K562 (cell line): ENCODE data around the gene CYP51A1. TPM values are rescaled to one million over a fixed set of nuclear protein-coding genes. Genes with fewer than 3 reads are reported as not detected.

Experiments
- CBFB ChIP-seq: sonication (generic); formaldehyde crosslinking; IDR thresholded peaks from 2 replicates; pipeline ENCODE4 v1.4.0; 2020; ENCODE audit warnings: mild to moderate bottlenecking, missing genetic modification reagents
- CHD4 ChIP-seq: fragments of 200-600 bp; sonication (generic); IDR thresholded peaks from 3 replicates; pipeline ENCODE4 v1.6.1; 2012; ENCODE audit warnings: low read depth, mild to moderate bottlenecking, mixed read lengths, low read length, inconsistent platforms; ENCODE audit not compliant: insufficient read depth, insufficient replicate concordance, poor library complexity, severe bottlenecking
- EP400 ChIP-seq: fragments of 450-650 bp; IDR thresholded peaks from 2 replicates; pipeline ENCODE4 v1.6.1; 2017; ENCODE audit warnings: antibody characterized with exemption, mild to moderate bottlenecking, moderate library complexity
- FOXJ3 ChIP-seq: sonication (generic); formaldehyde crosslinking; IDR thresholded peaks from 2 replicates; pipeline ENCODE4 v1.4.0; 2020; ENCODE audit warnings: mild to moderate bottlenecking, missing genetic modification reagents
- FOXK2 ChIP-seq, 2 experiments: fragments of 450-650 bp; IDR thresholded peaks in 1 of 2; conservative IDR thresholded peaks in 1 of 2; 2 replicates each; pipeline ENCODE4 v1.6.1; 2016; ENCODE audit warnings: low read depth in 2 of 2, mild to moderate bottlenecking in 1 of 2
- MEF2D ChIP-seq: conservative IDR thresholded peaks from 2 replicates; pipeline ENCODE4 v1.6.1; 2016; ENCODE audit warnings: low read depth, missing genetic modification characterization, missing compliant biosample characterization
- NR2C1 ChIP-seq, 2 experiments: fragments of 450-650 bp; IDR thresholded peaks; 2 replicates each; pipeline ENCODE4 v1.6.1; 2017; ENCODE audit warnings: mild to moderate bottlenecking in 2 of 2, antibody characterized with exemption in 1 of 2, inconsistent platforms in 1 of 2, missing compliant biosample characterization in 1 of 2, missing genetic modification characterization in 1 of 2
- POLR2AphosphoS2 ChIP-seq: IDR thresholded peaks from 2 replicates; pipeline ENCODE4 v1.6.1; 2012; ENCODE audit warnings: low read length, improper control_type of control experiment
- RB1 ChIP-seq: fragments of 450-650 bp; IDR thresholded peaks from 2 replicates; pipeline ENCODE4 v1.6.1; 2017; ENCODE audit warnings: low read depth, mild to moderate bottlenecking
- SUPT5H ChIP-seq: fragments of 450-650 bp; IDR thresholded peaks from 2 replicates; pipeline ENCODE4 v1.6.1; 2016
- TEAD1 ChIP-seq, 2 experiments: fragments of 450-650 bp in 1 of 2; sonication (generic) in 1 of 2; formaldehyde crosslinking; IDR thresholded peaks; 2 replicates each; pipeline versions ENCODE4 v1.4.0 to v1.8.0; 2020 to 2022; ENCODE audit warnings: mild to moderate bottlenecking in 2 of 2, missing genetic modification reagents in 1 of 2
- WHSC1 ChIP-seq: IDR thresholded peaks from one replicate; pipeline ENCODE4 v1.6.1; 2012; ENCODE audit warnings: low read length, control low read depth, inconsistent platforms
- ZNF311 ChIP-seq: fragments of 250-450 bp; sonication (Bioruptor Pico); IDR thresholded peaks from 2 replicates; pipeline ENCODE4 v1.4.0; 2020; ENCODE audit warnings: mild to moderate bottlenecking, moderate library complexity
- ZNF384 ChIP-seq: IDR thresholded peaks from 2 replicates; pipeline ENCODE4 v1.6.1; 2012; ENCODE audit warnings: low read depth, low read length, improper control_type of control experiment
- ZNF431 ChIP-seq: sonication (generic); formaldehyde crosslinking; IDR thresholded peaks from 2 replicates; pipeline ENCODE4 v1.8.0; 2022; ENCODE audit warnings: mild to moderate bottlenecking, missing genetic modification reagents
- ZNF436 ChIP-seq: fragments of 250-450, 450-650 bp; sonication (Bioruptor Pico); formaldehyde crosslinking; IDR thresholded peaks from 2 replicates; pipeline ENCODE4 v1.7.0; 2020; ENCODE audit warnings: mild to moderate bottlenecking
- ZNF79 ChIP-seq: fragments of 250-450 bp; sonication (Bioruptor Pico); IDR thresholded peaks from 2 replicates; pipeline ENCODE4 v1.4.0; 2020; ENCODE audit warnings: low read depth, mild to moderate bottlenecking, moderate library complexity
- ZSCAN29 ChIP-seq: fragments of 450-650 bp; IDR thresholded peaks from 2 replicates; pipeline ENCODE4 v1.6.1; 2017
- polyA plus RNA-seq, 8 experiments: library from polyadenylated mRNA; depleted of rRNA in 4 of 8; stranded (reverse) in 5 of 8; unstranded in 3 of 8; fragments of >200 nt; fragmentation: Nextera tagmentation in 2 of 8; fragmentation: Illumina TruSeq in 1 of 8; extraction: Ambion mirVana in 2 of 8; extraction: Trizol in 1 of 8; gene quantifications; 2 replicates each; pipeline versions ENCODE4 v1.2.1 to v1.2.3, GENCODE V29; 2011 to 2014; ENCODE audit warnings: inconsistent platforms in 1 of 8, missing spikeins in 1 of 8
- total RNA-seq, 7 experiments: library from RNA; depleted of rRNA in 6 of 7; stranded (reverse); fragments of >200 nt in 6 of 7; fragmentation: Illumina TruSeq in 2 of 7; extraction: Trizol in 2 of 7; gene quantifications; 2 replicates each; pipeline versions ENCODE4 v1.2.1 to v1.2.3, GENCODE V29; 2011 to 2021; ENCODE audit warnings: low replicate concordance in 1 of 7
- TF ChIP-seq, protein P1 (sequence below): fragments of 250-450 bp; sonication (Bioruptor Pico); IDR thresholded peaks from 2 replicates; pipeline ENCODE4 v1.4.0; 2020; ENCODE audit warnings: mild to moderate bottlenecking, moderate library complexity, borderline replicate concordance
- TF ChIP-seq, protein P2 (sequence below), 2 experiments: fragments of 450-650 bp in 1 of 2; sonication (generic) in 1 of 2; formaldehyde crosslinking in 1 of 2; IDR thresholded peaks in 1 of 2; conservative IDR thresholded peaks in 1 of 2; 2 replicates each; pipeline versions ENCODE4 v1.6.1 to v1.8.1; 2016 to 2023; ENCODE audit warnings: mild to moderate bottlenecking in 2 of 2, moderate library complexity in 2 of 2, inconsistent platforms in 1 of 2, missing genetic modification reagents in 1 of 2
- TF ChIP-seq, protein P3 (sequence below): sonication (generic); formaldehyde crosslinking; IDR thresholded peaks from 2 replicates; pipeline ENCODE4 v1.8.0; 2022; ENCODE audit warnings: mild to moderate bottlenecking, missing genetic modification reagents
- TF ChIP-seq, protein P4 (sequence below): sonication (generic); formaldehyde crosslinking; IDR thresholded peaks from 2 replicates; pipeline ENCODE4 v1.9.0; 2022; ENCODE audit warnings: mild to moderate bottlenecking, missing genetic modification reagents
- TF ChIP-seq, protein P5 (sequence below): fragments of 450-650 bp; formaldehyde crosslinking; conservative IDR thresholded peaks from 2 replicates; pipeline ENCODE4 v1.4.0; 2022; ENCODE audit warnings: mild to moderate bottlenecking, missing genetic modification characterization

Gene CYP51A1
- total and polyA plus RNA-seq, 9 of the 15 experiments (the other 6 are each of a cell fraction or from before 2014, with no cell fraction given): 35.4 to 151 (median 80.3) TPM

DNA sequence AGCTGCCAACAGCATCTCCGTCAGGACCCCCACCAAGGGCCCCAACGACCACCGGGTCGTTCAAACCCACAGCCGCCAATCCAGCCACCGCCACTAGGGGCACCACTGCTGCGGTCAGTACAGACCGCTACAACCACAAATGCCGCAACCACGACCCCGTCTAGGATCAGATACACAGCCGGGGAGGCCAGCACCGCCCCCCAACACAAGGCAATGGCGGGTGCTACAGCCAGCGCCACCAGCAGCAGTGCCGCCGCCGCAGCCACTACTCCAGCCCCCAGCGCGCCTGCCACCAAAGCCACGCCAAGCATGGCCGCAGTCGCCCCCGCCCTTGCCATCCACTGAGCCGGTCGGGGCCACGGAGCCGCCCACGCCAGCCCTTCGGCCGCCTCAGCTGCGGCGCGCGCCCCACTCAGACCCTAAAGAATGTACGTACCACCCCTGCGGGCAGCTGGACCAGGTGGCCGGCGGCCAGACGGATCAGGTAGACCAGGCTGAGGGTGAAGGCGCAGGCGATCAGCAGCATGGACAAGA lies 473 bp downstream of the CYP51A1 start (continued):
- TF ChIP-seq, protein P1, sequence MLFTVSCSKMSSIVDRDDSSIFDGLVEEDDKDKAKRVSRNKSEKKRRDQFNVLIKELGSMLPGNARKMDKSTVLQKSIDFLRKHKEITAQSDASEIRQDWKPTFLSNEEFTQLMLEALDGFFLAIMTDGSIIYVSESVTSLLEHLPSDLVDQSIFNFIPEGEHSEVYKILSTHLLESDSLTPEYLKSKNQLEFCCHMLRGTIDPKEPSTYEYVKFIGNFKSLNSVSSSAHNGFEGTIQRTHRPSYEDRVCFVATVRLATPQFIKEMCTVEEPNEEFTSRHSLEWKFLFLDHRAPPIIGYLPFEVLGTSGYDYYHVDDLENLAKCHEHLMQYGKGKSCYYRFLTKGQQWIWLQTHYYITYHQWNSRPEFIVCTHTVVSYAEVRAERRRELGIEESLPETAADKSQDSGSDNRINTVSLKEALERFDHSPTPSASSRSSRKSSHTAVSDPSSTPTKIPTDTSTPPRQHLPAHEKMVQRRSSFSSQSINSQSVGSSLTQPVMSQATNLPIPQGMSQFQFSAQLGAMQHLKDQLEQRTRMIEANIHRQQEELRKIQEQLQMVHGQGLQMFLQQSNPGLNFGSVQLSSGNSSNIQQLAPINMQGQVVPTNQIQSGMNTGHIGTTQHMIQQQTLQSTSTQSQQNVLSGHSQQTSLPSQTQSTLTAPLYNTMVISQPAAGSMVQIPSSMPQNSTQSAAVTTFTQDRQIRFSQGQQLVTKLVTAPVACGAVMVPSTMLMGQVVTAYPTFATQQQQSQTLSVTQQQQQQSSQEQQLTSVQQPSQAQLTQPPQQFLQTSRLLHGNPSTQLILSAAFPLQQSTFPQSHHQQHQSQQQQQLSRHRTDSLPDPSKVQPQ (CRISPR knock-in tag): no peak
- no peak; the same call in 1 of the 2 replicates for TF ChIP-seq ZSCAN29
- TF ChIP-seq ZNF431: peak; percentile 73; the same call in 1 of the 2 replicates
- TF ChIP-seq WHSC1: no peak
- TF ChIP-seq, protein P2, sequence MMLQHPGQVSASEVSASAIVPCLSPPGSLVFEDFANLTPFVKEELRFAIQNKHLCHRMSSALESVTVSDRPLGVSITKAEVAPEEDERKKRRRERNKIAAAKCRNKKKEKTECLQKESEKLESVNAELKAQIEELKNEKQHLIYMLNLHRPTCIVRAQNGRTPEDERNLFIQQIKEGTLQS (IDR thresholded peaks at IDR 0.05): no peak
- TF ChIP-seq, protein P2 (CRISPR knock-in tag; conservative IDR thresholded peaks at IDR 0.05): peak; percentile 64
- peak; percentile 58 to 60; a peak in 2 of 4 replicates for TF ChIP-seq TEAD1 (CRISPR knock-in tag; IDR thresholded peaks at IDR 0.05)
- TF ChIP-seq ZNF79 (CRISPR knock-in tag): no peak
- TF ChIP-seq ZNF436 (CRISPR knock-in tag): no peak
- no peak for TF ChIP-seq NR2C1 (IDR thresholded peaks at IDR 0.05)
- peak; percentile 51 for TF ChIP-seq NR2C1 (tag; IDR thresholded peaks at IDR 0.05)
- TF ChIP-seq MEF2D (tag): no peak
- TF ChIP-seq, protein P3, sequence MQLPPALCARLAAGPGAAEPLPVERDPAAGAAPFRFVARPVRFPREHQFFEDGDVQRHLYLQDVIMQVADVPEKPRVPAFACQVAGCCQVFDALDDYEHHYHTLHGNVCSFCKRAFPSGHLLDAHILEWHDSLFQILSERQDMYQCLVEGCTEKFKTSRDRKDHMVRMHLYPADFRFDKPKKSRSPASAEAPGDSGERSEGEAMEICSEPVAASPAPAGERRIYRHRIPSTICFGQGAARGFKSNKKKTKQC: no peak; the same call in 1 of the 2 replicates
- TF ChIP-seq ZNF384: no peak
- TF ChIP-seq POLR2AphosphoS2: 0 out of 2 replicates have a peak, but pooled peaks have one; percentile 15
- no peak for TF ChIP-seq EP400
- TF ChIP-seq FOXJ3 (CRISPR knock-in tag): no peak
- TF ChIP-seq CHD4: no peak
- peak; percentile 49 for TF ChIP-seq RB1
- TF ChIP-seq, protein P4, sequence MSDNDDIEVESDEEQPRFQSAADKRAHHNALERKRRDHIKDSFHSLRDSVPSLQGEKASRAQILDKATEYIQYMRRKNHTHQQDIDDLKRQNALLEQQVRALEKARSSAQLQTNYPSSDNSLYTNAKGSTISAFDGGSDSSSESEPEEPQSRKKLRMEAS (CRISPR knock-in tag): no peak
- peak; percentile 48; the same call in 1 of the 2 replicates for TF ChIP-seq ZNF311 (CRISPR knock-in tag)
- TF ChIP-seq FOXK2 (conservative IDR thresholded peaks at IDR 0.05 in 1 of 2, IDR thresholded peaks at IDR 0.05 in 1 of 2; ENCODE audit: low read depth in 2 of 2): peak; percentile 76 to 81
- TF ChIP-seq, protein P5, sequence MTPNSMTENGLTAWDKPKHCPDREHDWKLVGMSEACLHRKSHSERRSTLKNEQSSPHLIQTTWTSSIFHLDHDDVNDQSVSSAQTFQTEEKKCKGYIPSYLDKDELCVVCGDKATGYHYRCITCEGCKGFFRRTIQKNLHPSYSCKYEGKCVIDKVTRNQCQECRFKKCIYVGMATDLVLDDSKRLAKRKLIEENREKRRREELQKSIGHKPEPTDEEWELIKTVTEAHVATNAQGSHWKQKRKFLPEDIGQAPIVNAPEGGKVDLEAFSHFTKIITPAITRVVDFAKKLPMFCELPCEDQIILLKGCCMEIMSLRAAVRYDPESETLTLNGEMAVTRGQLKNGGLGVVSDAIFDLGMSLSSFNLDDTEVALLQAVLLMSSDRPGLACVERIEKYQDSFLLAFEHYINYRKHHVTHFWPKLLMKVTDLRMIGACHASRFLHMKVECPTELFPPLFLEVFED (CRISPR knock-in tag): peak; percentile 86; the same call in 1 of the 2 replicates
- TF ChIP-seq SUPT5H: no peak
- TF ChIP-seq CBFB: peak; percentile 100
